ENCODE data around the gene EEF1G. TPM values are rescaled to one million over a fixed set of nuclear protein-coding genes. Genes with fewer than 3 reads are reported as not detected.

Gene EEF1G
- total RNA-seq, 1 donor from 2014 or later, result 2,051 TPM

DNA sequence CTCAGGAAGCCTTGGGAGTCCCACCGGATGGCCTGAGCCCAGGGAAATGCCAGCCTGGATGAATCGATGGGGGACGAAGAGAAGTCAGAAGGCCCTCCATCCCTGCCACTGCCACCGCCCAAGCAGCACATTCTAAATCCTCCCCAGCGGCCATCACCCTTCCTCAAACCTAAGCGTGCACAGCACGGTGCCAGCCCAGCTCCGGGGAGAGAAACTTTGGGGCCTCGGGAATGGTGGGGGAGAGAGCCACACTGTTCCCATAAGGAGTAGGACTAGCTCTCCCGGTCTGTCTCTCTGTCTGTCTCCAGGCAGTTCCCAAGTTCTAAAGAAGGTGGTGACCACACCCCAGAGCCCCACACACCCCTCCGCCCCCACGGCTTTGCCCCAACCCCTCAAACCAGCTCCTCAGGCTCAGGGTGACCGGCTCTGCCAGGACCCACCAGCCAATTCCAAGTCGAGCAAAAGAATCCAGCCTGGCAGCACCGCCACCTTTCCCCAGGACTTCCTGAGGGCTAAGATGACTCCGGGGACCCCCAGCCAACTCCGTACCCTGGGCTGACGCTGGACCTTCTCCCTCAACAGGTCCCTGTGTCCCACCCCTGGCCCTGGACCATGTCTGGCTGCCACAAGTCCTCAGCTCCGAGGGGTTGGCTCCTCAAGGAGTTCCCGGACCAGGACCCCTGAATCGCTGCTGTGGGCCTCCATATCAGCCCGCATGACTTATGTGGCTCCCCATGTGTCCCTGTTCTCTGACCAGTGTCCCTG, 29.8 kb downstream of the EEF1G start:
- H3K4me1 Mint-ChIP-seq (ENCODE audit: unreplicated experiment), result peaks cover 48% of the 10 kb centered on the region
- H3K36me3 Mint-ChIP-seq, result no peaks in the 10 kb centered on the region
- no peaks in the 10 kb centered on the region for H3K9me3 Mint-ChIP-seq
- H3K27me3 Mint-ChIP-seq, result no peaks in the 10 kb centered on the region
- H3K27ac Mint-ChIP-seq, result peak overlapping the region; percentile 97
- TF ChIP-seq, protein P1, sequence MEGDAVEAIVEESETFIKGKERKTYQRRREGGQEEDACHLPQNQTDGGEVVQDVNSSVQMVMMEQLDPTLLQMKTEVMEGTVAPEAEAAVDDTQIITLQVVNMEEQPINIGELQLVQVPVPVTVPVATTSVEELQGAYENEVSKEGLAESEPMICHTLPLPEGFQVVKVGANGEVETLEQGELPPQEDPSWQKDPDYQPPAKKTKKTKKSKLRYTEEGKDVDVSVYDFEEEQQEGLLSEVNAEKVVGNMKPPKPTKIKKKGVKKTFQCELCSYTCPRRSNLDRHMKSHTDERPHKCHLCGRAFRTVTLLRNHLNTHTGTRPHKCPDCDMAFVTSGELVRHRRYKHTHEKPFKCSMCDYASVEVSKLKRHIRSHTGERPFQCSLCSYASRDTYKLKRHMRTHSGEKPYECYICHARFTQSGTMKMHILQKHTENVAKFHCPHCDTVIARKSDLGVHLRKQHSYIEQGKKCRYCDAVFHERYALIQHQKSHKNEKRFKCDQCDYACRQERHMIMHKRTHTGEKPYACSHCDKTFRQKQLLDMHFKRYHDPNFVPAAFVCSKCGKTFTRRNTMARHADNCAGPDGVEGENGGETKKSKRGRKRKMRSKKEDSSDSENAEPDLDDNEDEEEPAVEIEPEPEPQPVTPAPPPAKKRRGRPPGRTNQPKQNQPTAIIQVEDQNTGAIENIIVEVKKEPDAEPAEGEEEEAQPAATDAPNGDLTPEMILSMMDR (conservative IDR thresholded peaks at IDR 0.05), result no peak
- no peak for DNase-seq (ENCODE audit: extremely low spot score, unreplicated experiment)
- peak overlapping the region; percentile 97 for H3K4me3 Mint-ChIP-seq

DNA sequence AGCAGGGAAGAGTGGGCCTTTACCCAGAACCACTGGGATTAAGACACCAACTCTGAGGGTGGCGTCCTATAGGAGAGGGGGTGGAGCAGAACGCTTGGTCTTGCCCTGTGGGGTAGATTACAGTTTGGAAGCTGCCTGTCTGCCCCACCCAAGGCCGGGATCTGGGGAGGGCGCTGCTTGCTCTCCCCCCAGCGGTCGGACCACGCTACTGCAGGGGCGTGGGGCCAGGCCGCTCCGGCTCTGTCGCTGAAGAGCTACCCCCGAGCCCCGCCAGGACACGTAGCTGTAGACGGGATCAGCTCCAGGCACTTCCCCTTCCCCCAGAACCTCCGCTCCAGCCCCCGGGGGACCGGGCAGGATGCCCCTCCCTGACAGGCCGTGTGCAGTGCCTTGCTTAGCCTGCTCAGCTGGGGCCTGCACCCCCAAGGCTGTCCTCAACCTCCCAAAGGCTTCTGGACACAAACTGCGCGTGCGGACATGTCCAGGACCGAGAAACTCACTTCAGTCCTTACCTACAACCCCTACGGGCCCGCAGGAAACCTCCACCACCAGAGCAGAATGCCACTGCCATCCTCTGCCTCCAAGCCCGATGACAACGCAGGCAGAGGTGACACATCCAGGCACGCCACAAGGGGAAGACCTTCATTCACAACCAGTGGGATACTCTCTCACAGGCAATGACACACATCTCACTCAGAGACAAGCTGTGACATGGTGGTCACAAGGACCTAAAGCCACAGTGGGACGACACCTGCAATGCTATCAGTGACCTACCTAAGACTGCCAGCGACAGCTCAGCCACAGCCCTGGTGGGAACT, 30.7 kb downstream of the EEF1G start:
- Mint-ChIP-seq H3K9me3 (no peaks in the 10 kb centered on the region), H3K4me3 (peak overlapping the region; percentile 97), H3K36me3 (peaks cover 7% of the 10 kb centered on the region), H3K27me3 (no peaks in the 10 kb centered on the region), H3K4me1 (ENCODE audit: unreplicated experiment) (peaks cover 47% of the 10 kb centered on the region), H3K27ac (peak overlapping the region; percentile 97)
- peak; percentile 87 for DNase-seq (ENCODE audit: extremely low spot score, unreplicated experiment)
- TF ChIP-seq, protein P1 (conservative IDR thresholded peaks at IDR 0.05), result peak; percentile 97

DNA sequence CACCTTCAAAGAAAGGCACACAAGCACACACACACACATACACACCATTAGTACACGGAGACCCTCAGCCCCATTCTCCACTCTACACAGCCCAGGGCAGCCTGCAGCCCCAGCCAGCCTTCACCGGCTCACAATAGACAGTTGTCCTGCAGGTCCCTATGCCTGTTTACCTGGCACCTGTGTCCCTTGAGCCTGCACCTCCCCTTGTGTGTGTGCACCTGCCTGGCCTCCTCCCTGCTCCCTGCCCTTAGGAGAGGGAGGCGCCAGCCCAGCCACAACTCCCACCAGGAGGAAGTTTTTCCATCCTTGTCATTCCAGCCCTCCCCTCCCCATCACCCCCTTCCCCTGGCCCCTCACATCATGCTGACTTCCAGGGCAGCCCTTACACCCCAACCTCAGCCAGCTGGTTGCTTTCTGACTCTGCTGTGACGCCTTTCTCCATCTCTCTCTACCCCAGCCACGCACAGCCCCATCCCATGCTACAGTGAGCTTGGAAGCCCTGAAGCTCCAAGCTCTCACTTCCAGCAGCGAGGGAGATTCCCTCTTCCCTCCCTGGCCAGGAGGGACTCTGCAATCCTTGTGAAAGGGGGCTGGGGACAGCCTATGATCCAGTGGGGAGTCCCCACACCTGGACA, 31.5 kb downstream of the EEF1G start:
- H3K4me3 Mint-ChIP-seq, result peak overlapping the region; percentile 97
- peaks cover 41% of the 10 kb centered on the region for H3K4me1 Mint-ChIP-seq (ENCODE audit: unreplicated experiment)

DNA sequence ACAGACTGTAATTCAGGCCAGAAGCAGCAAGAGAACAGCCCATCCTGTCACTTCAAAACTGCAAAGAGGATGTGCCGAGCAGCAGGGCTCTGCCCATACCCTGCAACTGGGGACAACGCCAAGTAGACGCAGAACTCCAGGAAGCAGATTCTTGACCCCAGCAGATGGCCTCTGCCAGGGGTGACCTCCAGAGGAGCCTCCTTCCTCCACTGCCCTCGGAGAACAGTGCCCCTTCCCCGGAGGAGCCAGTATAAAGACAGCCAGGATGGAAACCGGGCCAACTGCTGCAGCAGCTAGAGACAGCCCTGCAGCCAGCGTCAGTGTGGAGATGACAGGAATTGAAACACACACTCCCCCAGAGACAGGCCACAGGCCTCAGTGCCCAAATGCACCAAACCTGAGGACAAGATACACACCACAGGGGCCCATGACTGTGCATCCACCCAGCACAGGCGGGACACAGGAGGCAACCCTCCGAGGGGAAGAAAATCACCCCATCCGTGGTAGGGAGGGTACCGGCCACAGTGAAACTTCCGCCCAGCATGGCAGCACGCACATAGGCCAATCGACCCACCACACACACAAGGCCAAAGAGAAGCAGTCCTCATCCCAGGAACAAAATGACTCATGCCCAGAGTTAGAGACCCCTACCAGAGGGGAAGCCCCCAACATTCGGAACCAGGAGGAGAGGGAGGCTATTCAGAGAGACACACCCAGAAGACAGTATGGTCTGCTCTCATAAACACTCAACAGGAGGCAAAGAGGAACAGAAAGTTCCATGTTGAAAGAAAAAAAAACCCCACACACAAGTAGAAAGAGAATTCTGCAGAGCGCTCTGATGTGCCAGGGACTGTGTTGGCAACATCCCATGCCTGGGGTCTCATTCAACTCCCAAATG, 32.6 kb downstream of the EEF1G start:
- Mint-ChIP-seq H3K36me3 (peaks cover 11% of the 10 kb centered on the region), H3K27me3 (no peaks in the 10 kb centered on the region), H3K4me3 (peak overlapping the region; percentile 97), H3K4me1 (ENCODE audit: unreplicated experiment) (peaks cover 41% of the 10 kb centered on the region), H3K27ac (peak overlapping the region; percentile 97), H3K9me3 (no peaks in the 10 kb centered on the region)
- no peak for DNase-seq (ENCODE audit: extremely low spot score, unreplicated experiment)
- TF ChIP-seq, protein P1 (conservative IDR thresholded peaks at IDR 0.05), result no peak

More for the DNA sequence above, 31.5 kb downstream of the EEF1G start:
- peaks cover 7% of the 10 kb centered on the region for H3K36me3 Mint-ChIP-seq
- no peaks in the 10 kb centered on the region for H3K27me3 Mint-ChIP-seq
- H3K27ac Mint-ChIP-seq, result peak overlapping the region; percentile 97
- TF ChIP-seq, protein P1 (conservative IDR thresholded peaks at IDR 0.05), result no peak
- DNase-seq (ENCODE audit: extremely low spot score, unreplicated experiment), result no peak
- no peaks in the 10 kb centered on the region for H3K9me3 Mint-ChIP-seq
